ENCODE measurements around the gene CCIN.

- TF ChIP-seq, protein P1, sequence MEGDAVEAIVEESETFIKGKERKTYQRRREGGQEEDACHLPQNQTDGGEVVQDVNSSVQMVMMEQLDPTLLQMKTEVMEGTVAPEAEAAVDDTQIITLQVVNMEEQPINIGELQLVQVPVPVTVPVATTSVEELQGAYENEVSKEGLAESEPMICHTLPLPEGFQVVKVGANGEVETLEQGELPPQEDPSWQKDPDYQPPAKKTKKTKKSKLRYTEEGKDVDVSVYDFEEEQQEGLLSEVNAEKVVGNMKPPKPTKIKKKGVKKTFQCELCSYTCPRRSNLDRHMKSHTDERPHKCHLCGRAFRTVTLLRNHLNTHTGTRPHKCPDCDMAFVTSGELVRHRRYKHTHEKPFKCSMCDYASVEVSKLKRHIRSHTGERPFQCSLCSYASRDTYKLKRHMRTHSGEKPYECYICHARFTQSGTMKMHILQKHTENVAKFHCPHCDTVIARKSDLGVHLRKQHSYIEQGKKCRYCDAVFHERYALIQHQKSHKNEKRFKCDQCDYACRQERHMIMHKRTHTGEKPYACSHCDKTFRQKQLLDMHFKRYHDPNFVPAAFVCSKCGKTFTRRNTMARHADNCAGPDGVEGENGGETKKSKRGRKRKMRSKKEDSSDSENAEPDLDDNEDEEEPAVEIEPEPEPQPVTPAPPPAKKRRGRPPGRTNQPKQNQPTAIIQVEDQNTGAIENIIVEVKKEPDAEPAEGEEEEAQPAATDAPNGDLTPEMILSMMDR (IDR thresholded peaks at IDR 0.05; ENCODE audit: insufficient read depth, low read length, poor library complexity, severe bottlenecking), result no peak
- TF ChIP-seq EZH2phosphoT487 (conservative IDR thresholded peaks at IDR 0.05; ENCODE audit: low read length), result no peak
Observed at GRCh38 chr9:36138496-36138895, 30.7 kb upstream of the CCIN start.
